Activated T-helper 2 cell treated with anti-CD3 and anti-CD28 coated beads, Interferon-gamma antibody, Interleukin-2, Interleukin-4, amounts not matched to agents 10 μg/mL and 5 μg/mL and 100 μg/mL, durations not matched to agents 14 hours and 24 hours and 36 hours (primary cell): Measurements from ENCODE around the gene AVL9. TPM values are rescaled to one million over a fixed set of nuclear protein-coding genes. Genes with fewer than 3 reads are reported as not detected.

Experiments used
- DNase-seq: peaks from one replicate; pipeline ENCODE4 v3.0.0; 2021; ENCODE audit warnings: low spot score
- H3K27ac Mint-ChIP-seq: one replicate; pipeline ENCODE4 v1.8.0; 2021; ENCODE audit warnings: mixed read lengths
- H3K27me3 Mint-ChIP-seq: one replicate; pipeline ENCODE4 v1.8.0; 2021; ENCODE audit warnings: low read depth, mixed read lengths
- H3K36me3 Mint-ChIP-seq: one replicate; pipeline ENCODE4 v1.8.0; 2021; ENCODE audit warnings: low read depth, mixed read lengths
- H3K4me1 Mint-ChIP-seq: one replicate; pipeline ENCODE4 v1.8.0; 2021; ENCODE audit warnings: low read depth, mixed read lengths
- H3K4me3 Mint-ChIP-seq: one replicate; pipeline ENCODE4 v1.8.0; 2021; ENCODE audit warnings: low read depth, mild to moderate bottlenecking, moderate library complexity, mixed read lengths
- H3K9me3 Mint-ChIP-seq: one replicate; pipeline ENCODE4 v1.8.0; 2021; ENCODE audit warnings: mixed read lengths
- intact Hi-C: fragments of 100-400 bp; cut with micrococcal nuclease; formaldehyde crosslinking; loops from one replicate; pipeline ENCODE4 v1.15.1; 2023
- total RNA-seq: library from RNA; stranded (reverse); gene quantifications from 2 replicates; pipeline ENCODE4 v1.2.3, GENCODE V29; 2022

Gene AVL9
- total RNA-seq, 1 donor from 2014 or later = 43.9 TPM

DNA sequence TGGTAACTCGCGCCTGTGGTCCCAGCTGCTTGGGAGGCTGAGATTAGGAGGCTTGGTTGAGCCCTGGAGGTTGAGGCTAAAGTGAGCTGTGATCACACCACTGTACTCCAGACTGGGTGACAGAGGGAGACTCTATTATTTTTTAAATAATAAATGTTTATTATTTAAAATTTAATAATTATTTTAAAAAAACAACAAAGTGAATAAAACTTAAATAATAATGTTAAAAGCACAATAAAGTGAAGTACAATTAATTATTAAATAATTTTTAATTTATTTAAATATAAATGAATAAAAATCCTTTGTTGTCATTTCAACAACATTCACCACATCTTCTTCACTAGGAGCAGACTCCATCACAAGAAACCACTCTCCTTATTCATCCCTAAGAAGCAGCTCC is 64.8 kb downstream of the AVL9 start:
- intact Hi-C loops = no loop called here
- Mint-ChIP-seq H3K27ac (no peak overlapping the region), H3K36me3 (peaks cover 64% of the 10 kb centered on the region), H3K4me3 (no peak overlapping the region), H3K9me3 (no peaks in the 10 kb centered on the region), H3K27me3 (no peaks in the 10 kb centered on the region), H3K4me1 (peaks cover 15% of the 10 kb centered on the region)
- no peak for DNase-seq

DNA sequence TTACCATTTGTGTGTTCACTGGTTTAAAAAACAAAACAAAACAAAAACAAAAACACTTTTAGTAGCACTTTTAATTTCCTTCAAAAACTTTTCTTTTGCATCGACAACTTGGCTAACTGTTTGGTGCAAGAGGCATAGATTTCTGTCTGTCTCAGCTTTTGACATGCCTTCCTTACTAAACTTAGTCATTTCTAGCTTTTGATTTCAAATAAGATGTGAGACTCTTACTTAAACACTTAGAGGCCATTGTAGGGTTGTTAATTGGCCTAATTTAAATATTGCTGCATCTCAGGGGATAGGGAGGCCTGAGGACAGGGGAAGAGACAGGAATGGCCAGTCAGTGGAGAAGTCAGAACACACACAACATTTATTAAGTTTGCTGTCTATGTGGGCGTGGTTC is 66.3 kb downstream of the AVL9 start:
- no peak overlapping the region for H3K27ac Mint-ChIP-seq

DNA sequence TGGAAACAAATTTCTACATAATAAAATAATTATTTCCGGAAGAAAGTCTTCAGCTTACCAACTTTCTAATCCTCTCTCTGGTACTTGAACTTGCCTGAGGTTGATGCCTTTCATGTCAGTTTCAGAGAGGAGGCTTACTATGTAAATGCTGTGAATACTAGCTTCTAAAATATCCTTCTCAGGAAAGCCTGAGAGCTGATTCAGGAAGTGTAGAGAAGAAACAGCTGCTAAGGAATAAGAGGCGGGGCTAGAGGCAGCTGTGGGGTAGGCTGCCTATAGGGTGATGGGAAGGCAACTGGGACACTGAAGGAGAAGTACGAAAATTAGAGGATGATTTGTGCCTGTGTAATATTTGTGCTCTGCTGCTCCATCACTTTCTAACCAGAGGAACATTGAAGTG is 69.3 kb downstream of the AVL9 start:
- no peak for DNase-seq
- no peak overlapping the region for H3K4me3 Mint-ChIP-seq
- intact Hi-C loops = no loop called here
- no peak overlapping the region for H3K27ac Mint-ChIP-seq
- H3K9me3 Mint-ChIP-seq = no peaks in the 10 kb centered on the region
- peaks cover 47% of the 10 kb centered on the region for H3K36me3 Mint-ChIP-seq
- H3K27me3 Mint-ChIP-seq = no peaks in the 10 kb centered on the region
- H3K4me1 Mint-ChIP-seq = peaks cover 15% of the 10 kb centered on the region

More for the DNA sequence above, 66.3 kb downstream of the AVL9 start:
- Mint-ChIP-seq H3K27me3 (no peaks in the 10 kb centered on the region), H3K4me3 (no peak overlapping the region), H3K36me3 (peaks cover 62% of the 10 kb centered on the region), H3K4me1 (peaks cover 15% of the 10 kb centered on the region), H3K9me3 (no peaks in the 10 kb centered on the region)
- intact Hi-C loops = no loop called here
- no peak for DNase-seq

DNA sequence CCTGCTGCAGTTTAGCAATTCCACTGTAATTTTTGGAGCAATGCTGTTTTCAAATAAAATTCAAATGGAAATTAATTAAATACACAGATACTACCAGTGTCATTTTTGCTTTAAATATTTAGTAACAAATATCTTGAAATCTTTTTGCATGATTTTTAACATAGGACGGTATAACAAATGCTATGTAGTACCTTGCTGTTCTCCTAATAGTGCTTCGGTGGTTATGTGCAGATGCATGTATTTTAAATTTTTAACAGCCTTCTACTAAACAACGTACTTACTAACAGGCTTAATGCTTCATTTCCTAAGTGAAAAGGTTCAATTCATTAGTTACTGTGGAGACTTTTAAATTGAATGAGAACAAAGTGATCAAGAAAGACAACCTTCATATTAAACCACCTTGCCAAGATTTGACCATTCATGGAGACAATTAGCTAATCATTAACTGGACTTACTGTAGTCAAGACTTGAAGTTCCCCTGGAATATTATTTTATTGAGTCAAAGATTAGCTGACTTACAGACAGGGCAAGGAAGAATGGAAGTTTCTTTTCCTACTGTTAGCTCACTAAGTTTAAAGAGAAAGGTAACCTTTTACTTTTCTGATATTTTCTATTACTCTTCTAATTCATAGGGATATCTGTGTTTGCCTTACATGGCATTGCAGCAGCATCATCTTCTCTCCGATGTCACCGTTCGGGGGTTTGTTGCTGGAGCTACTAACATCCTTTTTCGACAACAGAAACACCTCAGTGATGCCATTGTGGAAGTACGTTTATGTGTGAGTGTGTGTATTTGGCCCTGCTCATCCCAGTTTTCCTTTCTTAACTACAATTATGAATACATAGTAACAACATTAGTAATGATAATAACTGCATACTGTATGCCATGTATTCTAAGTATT is 74.3 kb downstream of the AVL9 start:
- DNase-seq = no peak
- Mint-ChIP-seq H3K4me3 (no peak overlapping the region), H3K9me3 (no peaks in the 10 kb centered on the region), H3K27me3 (no peaks in the 10 kb centered on the region), H3K36me3 (peaks cover 32% of the 10 kb centered on the region), H3K27ac (no peak overlapping the region), H3K4me1 (no peaks in the 10 kb centered on the region)
- intact Hi-C loops = no loop called here

DNA sequence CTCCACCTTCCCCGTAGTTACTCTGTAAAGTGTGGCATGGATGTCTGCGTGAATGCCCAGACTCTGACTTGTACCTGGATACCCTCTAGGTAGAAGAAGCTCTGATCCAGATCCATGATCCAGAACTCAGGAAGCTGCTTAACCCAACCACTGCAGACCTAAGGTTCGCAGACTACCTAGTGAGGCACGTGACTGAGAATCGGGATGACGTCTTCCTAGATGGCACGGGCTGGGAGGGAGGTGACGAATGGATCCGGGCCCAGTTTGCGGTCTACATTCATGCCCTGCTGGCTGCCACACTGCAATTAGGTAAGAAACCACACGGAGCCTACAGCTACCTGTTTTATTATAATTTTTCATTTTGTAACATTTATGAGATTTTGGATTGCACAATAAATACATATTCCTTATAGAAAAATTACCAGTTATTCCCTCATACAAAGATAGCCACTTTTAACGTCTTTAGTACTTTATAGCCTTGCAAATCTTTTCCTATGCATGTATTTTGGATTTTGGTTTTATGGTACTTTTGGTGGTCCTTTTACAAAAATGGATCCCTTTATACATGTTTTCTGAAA is 77.9 kb downstream of the AVL9 start:
- no peaks in the 10 kb centered on the region for H3K27me3 Mint-ChIP-seq
- DNase-seq = no peak
- intact Hi-C loops = no loop called here
- H3K4me3 Mint-ChIP-seq = no peak overlapping the region
- H3K9me3 Mint-ChIP-seq = no peaks in the 10 kb centered on the region
- H3K36me3 Mint-ChIP-seq = peaks cover 44% of the 10 kb centered on the region
- no peaks in the 10 kb centered on the region for H3K4me1 Mint-ChIP-seq
- H3K27ac Mint-ChIP-seq = no peak overlapping the region

DNA sequence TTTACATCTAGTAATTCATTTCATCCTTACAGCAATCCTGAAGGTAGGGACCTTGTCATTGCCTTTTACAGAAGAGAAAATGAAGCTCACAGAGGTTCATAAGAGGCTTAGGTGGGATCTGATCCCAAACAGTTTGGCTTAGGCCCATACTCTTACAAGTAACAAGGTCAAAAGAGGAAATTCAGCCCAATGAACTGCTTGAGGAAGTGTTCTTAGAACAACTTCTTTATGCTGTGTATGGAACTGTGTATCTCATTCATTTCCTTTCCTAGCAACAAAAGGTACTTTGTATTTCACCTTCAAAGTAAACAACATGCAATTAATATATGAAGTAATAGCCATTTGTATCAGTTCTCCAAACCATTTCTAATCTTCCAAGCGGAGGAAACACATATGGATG is 79.3 kb downstream of the AVL9 start:
- H3K27ac Mint-ChIP-seq = no peak overlapping the region
- intact Hi-C loops = no loop called here
- H3K9me3 Mint-ChIP-seq = no peaks in the 10 kb centered on the region
- peaks cover 1% of the 10 kb centered on the region for H3K4me1 Mint-ChIP-seq
- H3K4me3 Mint-ChIP-seq = no peak overlapping the region
- H3K27me3 Mint-ChIP-seq = no peaks in the 10 kb centered on the region
- no peak for DNase-seq
- H3K36me3 Mint-ChIP-seq = peaks cover 47% of the 10 kb centered on the region

DNA sequence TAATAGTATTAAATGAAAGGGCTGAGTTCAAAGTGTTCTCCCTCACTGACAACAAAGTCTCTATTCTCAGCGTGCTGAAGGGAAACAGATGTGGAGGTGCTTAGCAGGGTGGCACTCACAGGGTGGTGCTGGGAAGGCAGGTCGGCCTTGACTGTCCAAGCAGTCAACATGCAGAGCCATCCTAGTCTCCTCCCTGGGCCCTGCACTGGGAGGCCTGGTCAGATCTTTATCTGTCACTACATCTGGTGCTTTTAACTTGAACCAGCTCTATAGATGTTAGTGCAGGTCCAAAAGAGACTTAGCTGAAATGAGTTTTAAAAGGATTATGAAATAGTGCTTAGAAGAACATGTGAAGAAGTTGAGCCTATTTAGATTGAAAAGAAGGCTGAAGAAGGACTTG is 82.1 kb downstream of the AVL9 start:
- Mint-ChIP-seq H3K4me3 (no peak overlapping the region), H3K27ac (no peak overlapping the region), H3K4me1 (peaks cover 2% of the 10 kb centered on the region), H3K9me3 (no peaks in the 10 kb centered on the region), H3K27me3 (no peaks in the 10 kb centered on the region), H3K36me3 (peaks cover 54% of the 10 kb centered on the region)
- intact Hi-C loops = no loop called here
- no peak for DNase-seq

DNA sequence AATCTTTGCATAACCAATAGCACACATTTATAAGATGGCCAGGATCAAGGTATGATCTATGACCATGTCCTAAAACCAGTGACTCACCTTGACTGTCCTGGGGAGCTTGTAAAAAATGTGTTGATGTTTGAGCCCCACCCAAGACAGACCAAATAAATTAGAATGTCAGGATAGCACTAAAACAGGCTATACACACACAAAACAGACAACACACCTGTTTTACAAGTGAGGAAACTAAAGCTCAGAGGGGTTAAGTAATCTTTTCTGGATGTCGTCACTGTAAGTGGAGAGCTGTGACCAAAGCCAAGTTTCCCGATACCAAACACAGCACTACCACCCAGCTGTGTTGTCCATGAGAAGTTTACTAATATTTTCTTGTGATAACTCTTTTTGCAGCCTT is 84.5 kb downstream of the AVL9 start:
- DNase-seq = no peak
- intact Hi-C loops = loop anchor here (10.0 kb wide), 1 partner anchor 485 kb away; the partner anchor contains the start of gene NT5C3A
- no peaks in the 10 kb centered on the region for H3K27me3 Mint-ChIP-seq

DNA sequence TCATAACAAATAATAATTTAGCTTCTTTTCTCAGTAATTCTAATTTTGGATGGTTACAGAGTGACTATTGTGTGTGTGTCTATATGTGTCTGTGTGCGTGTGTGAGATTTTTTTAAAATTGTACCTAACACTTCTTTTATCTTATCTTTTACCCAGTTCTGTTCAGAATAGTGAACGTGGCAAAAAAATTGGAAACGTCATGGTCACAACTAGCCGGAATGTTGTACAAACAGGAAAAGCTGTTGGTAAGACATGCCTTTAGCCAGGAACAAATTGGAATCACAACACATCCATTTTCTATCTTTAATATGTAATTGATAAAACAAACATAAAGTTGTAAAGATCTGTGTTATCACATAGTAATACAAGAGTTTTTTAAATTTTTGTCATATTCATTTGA is 85.4 kb downstream of the AVL9 start:
- peaks cover 63% of the 10 kb centered on the region for H3K36me3 Mint-ChIP-seq
- no peaks in the 10 kb centered on the region for H3K27me3 Mint-ChIP-seq
- H3K4me1 Mint-ChIP-seq = peaks cover 8% of the 10 kb centered on the region
- intact Hi-C loops = loop anchor here (10.0 kb wide), 1 partner anchor 484 kb away; the partner anchor contains the start of gene NT5C3A
- H3K4me3 Mint-ChIP-seq = no peak overlapping the region
- no peaks in the 10 kb centered on the region for H3K9me3 Mint-ChIP-seq
- no peak overlapping the region for H3K27ac Mint-ChIP-seq
- no peak for DNase-seq

More for the DNA sequence above, 84.5 kb downstream of the AVL9 start:
- Mint-ChIP-seq H3K27ac (no peak overlapping the region), H3K4me1 (peaks cover 5% of the 10 kb centered on the region), H3K36me3 (peaks cover 57% of the 10 kb centered on the region), H3K9me3 (no peaks in the 10 kb centered on the region), H3K4me3 (no peak overlapping the region)

DNA sequence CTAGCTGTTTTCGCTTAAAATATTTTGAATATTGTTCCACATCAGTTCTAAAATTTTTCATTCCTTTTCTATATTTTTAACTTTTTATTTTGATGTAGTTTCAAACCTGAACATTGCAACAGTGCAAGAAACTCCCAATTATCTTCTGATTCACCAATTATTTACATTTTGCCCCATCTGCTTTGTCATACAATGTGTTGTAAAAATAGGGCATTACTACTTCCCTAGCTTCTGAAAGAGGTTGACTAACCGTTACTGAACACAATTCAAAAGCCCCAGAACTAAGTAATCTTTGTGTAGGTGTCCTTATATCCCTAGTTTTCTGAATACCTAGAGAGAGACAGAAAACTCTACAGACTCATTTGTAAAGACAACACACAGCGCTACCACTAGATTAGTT is 86.7 kb downstream of the AVL9 start:
- Mint-ChIP-seq H3K27ac (no peak overlapping the region), H3K36me3 (peaks cover 67% of the 10 kb centered on the region), H3K4me3 (no peak overlapping the region), H3K4me1 (peaks cover 10% of the 10 kb centered on the region), H3K27me3 (no peaks in the 10 kb centered on the region), H3K9me3 (no peaks in the 10 kb centered on the region)
- intact Hi-C loops = loop anchor here (10.0 kb wide), 1 partner anchor 483 kb away; the partner anchor contains the start of gene NT5C3A
- DNase-seq = no peak

DNA sequence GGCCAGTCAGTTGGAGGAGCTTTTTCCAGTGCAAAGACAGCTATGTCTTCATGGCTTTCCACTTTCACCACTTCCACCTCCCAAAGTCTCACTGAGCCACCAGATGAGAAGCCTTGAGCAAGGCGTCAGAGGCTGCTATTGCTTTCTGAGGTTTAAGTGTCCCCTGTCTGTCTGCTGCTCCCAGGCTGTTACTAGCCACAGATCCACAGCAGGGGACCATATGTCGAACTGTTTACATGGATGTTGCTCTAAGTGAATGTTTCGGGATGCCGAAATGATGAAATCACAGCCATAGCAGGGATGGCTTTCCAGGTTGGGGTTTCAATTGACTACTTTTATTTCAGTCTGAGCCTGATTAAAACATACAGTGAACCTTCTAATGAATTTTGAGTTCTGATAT is 88.5 kb downstream of the AVL9 start:
- H3K9me3 Mint-ChIP-seq = no peaks in the 10 kb centered on the region
- no peak overlapping the region for H3K4me3 Mint-ChIP-seq
- no peaks in the 10 kb centered on the region for H3K27me3 Mint-ChIP-seq
- intact Hi-C loops = loop anchor here (10.0 kb wide), 1 partner anchor 481 kb away; the partner anchor contains the start of gene NT5C3A
- no peak overlapping the region for H3K27ac Mint-ChIP-seq
- DNase-seq = no peak
- peaks cover 65% of the 10 kb centered on the region for H3K36me3 Mint-ChIP-seq
- peaks cover 25% of the 10 kb centered on the region for H3K4me1 Mint-ChIP-seq

DNA sequence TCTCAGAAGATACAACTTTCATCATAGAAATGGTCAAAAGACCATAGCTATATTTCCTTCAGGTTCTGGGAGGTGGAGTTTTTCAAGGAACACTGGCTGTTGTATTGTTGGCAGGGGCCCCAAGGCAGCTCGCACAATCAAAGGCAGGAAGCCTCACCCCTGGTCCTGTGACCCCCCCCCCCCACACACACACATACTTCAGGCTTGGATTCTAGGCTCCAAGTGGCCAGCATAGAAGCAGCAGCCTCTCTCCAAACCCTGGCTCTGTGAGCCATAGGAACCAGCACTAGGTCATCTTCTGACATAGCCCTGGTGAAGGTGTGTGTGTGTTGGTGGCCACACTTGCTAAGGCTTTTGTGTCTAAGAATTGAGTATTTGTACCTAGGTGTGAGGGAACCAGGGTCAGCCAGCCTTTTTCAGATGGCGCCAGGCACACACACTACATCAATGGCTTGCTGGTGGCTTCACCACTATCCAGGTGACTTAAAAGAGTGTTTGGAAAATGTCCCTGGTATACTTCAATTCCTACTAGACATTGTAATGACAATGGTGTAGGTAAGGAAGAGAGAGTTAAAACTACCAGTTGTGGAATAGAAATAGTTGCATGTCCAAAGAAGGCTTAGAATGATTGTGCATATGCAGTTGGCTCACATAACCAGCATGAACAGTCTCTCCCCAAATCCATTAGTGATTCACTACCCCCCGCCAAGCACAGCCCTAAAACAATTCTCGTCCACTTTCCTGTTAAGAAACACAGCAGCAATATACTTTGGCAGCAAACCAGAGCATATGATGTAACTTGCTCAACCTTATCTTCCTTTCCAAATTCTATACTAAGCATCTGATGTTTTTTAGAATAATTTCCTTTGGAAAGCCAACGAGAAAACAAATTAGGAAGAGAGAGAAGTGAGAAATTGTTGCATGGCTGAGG is 91.3 kb downstream of the AVL9 start:
- Mint-ChIP-seq H3K36me3 (peaks cover 62% of the 10 kb centered on the region), H3K4me1 (peaks cover 30% of the 10 kb centered on the region)

More for the DNA sequence above, 91.3 kb downstream of the AVL9 start:
- Mint-ChIP-seq H3K9me3 (no peaks in the 10 kb centered on the region), H3K4me3 (no peak overlapping the region), H3K27me3 (no peaks in the 10 kb centered on the region), H3K27ac (peak overlapping the region; percentile 8)
- intact Hi-C loops = loop anchor here (10.0 kb wide), 1 partner anchor 478 kb away; the partner anchor contains the start of gene NT5C3A
- DNase-seq = no peak
